Hippocampal formation (tissue), 2 donors: Measurements from ENCODE around the gene SOCS4.
"Not testable (repeated sequence)": the region's sequence is repeated elsewhere in the genome, so short reads cannot be mapped to it uniquely, and the experiment has no call there.

Source experiments
- DNase-seq, 2 donors: peaks; one replicate each; lab custom pipeline; 2025; lab: John Stamatoyannopoulos, UW

SOCS4 gene

GRCh38 chr14:55026793-55027561 is at the start of gene SOCS4, which contains the start of gene WDHD1:
SOCS4 (plus strand) TSS chr14:55027236; CDS start chr14:55043042, 15,806 bp downstream.
WDHD1 (minus strand) TSS chr14:55027099; CDS start chr14:55026787, 312 bp downstream.
- DNase-seq: peak; percentile 88 to 95

- no peak for DNase-seq
Measured at GRCh38 chr14:54979039-54979438, 48.0 kb upstream of the SOCS4 start.

- no peak for DNase-seq
Measured at GRCh38 chr14:54981698-54982097, 45.3 kb upstream of the SOCS4 start.

GRCh38 chr14:54985156-54985555 is 41.9 kb upstream of the SOCS4 start:
- no peak for DNase-seq

GRCh38 chr14:55000381-55000780 is 26.7 kb upstream of the SOCS4 start:
- DNase-seq: no peak

- no peak for DNase-seq
Measured at GRCh38 chr14:55005071-55005470, 22.0 kb upstream of the SOCS4 start.

GRCh38 chr14:55015006-55015405 is 12.0 kb upstream of the SOCS4 start:
- no peak for DNase-seq

- no peak for DNase-seq
Measured at GRCh38 chr14:55019968-55020554, 7.0 kb upstream of the SOCS4 start.

- DNase-seq: not testable (repeated sequence)
Measured at GRCh38 chr14:55024365-55024764, 2.7 kb upstream of the SOCS4 start.

GRCh38 chr14:55025948-55026347 is 1.1 kb upstream of the SOCS4 start:
- no peak for DNase-seq

- DNase-seq: no peak
Measured at GRCh38 chr14:55026441-55026792, 619 bp upstream of the SOCS4 start.

GRCh38 chr14:55028066-55028465 is 1.0 kb downstream of the SOCS4 start:
- no peak for DNase-seq

- no peak for DNase-seq
Measured at GRCh38 chr14:55028476-55028875, 1.4 kb downstream of the SOCS4 start.

- no peak for DNase-seq
Measured at GRCh38 chr14:55031190-55031589, 4.2 kb downstream of the SOCS4 start.

GRCh38 chr14:55037995-55038394 is 11.0 kb downstream of the SOCS4 start:
- DNase-seq: not testable (repeated sequence)

GRCh38 chr14:55038708-55039107 is 11.7 kb downstream of the SOCS4 start:
- DNase-seq: no peak

- DNase-seq: no peak
Measured at GRCh38 chr14:55043528-55043927, 16.5 kb downstream of the SOCS4 start.

GRCh38 chr14:55045087-55045486 is 18.1 kb downstream of the SOCS4 start:
- DNase-seq: no peak

GRCh38 chr14:55047301-55048053 is 20.4 kb downstream of the SOCS4 start:
- no peak for DNase-seq

- no peak for DNase-seq
Measured at GRCh38 chr14:55048900-55049436, 21.9 kb downstream of the SOCS4 start.

GRCh38 chr14:55051165-55051422 is 24.1 kb downstream of the SOCS4 start:
- DNase-seq: no peak

GRCh38 chr14:55051423-55052268 is 24.6 kb downstream of the SOCS4 start, which contains the start of gene MAPK1IP1L:
MAPK1IP1L (plus strand) TSS chr14:55051647; CDS start chr14:55061684, 10,037 bp downstream.
- DNase-seq: peak; percentile 85 to 88
